ENCODE data around the gene VEGFA.

DNA sequence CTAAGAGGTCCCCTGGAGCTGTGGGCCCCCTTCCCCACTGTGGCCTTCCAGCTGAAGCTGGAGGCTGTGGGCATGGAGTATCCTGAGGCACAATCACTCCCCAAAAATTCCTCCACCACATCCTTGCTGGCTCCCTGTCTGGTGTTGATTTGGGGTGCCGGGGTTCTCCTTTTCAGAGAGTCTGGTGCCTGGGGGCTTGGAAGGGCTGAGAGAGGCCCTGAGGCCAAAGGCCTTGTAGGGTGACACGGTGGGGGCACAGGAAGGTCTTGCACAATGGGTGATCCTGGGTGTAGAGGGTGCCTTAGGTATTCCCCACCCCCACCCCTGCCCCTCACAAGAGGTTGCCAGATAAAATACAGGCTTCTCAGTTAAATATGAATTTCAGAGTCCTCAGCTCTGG is 33.2 kb upstream of the VEGFA start:
- TF ChIP-seq POLR2AphosphoS5 (IDR thresholded peaks at IDR 0.05) (no peak), POLR2A (IDR thresholded peaks at IDR 0.05) (no peak)
- TF ChIP-seq, protein P1, sequence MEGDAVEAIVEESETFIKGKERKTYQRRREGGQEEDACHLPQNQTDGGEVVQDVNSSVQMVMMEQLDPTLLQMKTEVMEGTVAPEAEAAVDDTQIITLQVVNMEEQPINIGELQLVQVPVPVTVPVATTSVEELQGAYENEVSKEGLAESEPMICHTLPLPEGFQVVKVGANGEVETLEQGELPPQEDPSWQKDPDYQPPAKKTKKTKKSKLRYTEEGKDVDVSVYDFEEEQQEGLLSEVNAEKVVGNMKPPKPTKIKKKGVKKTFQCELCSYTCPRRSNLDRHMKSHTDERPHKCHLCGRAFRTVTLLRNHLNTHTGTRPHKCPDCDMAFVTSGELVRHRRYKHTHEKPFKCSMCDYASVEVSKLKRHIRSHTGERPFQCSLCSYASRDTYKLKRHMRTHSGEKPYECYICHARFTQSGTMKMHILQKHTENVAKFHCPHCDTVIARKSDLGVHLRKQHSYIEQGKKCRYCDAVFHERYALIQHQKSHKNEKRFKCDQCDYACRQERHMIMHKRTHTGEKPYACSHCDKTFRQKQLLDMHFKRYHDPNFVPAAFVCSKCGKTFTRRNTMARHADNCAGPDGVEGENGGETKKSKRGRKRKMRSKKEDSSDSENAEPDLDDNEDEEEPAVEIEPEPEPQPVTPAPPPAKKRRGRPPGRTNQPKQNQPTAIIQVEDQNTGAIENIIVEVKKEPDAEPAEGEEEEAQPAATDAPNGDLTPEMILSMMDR (IDR thresholded peaks at IDR 0.05) = no peak
